H1 (cell line): Measurements from ENCODE around the gene LHX5. TPM values are rescaled to one million over a fixed set of nuclear protein-coding genes. Genes with fewer than 3 reads are reported as not detected.
A peak's percentile ranks its signal among the peaks of the same experiment; 100 is the strongest.

Source experiments
- CTCF ChIA-PET: fragments of 300-600 bp; sonication (Branson Sonifier 250); formaldehyde crosslinking; loops from one replicate; lab custom pipeline; 2021; ENCODE audit not compliant: partially characterized antibody; lab: Charles Lee
- POLR2A ChIA-PET: fragments of 300-600 bp; sonication (Branson Sonifier 250); formaldehyde crosslinking; loops from one replicate; lab custom pipeline; 2021; ENCODE audit warnings: inconsistent platforms; ENCODE audit not compliant: partially characterized antibody; lab: Charles Lee
- DNase-seq, 2 experiments: peaks; one replicate each; pipeline versions ENCODE4 v3.0.0 to v3.0.0-alpha.2; 2010 to 2022; ENCODE audit warnings: low spot score in 2 of 2, low read depth in 1 of 2, mixed read lengths in 1 of 2
- FAIRE-seq: peaks from 2 replicates; lab custom pipeline; 2011; peaks lifted over from hg19 to GRCh38; lab: Jason Lieb, UNC
- H2AFZ ChIP-seq: 2 replicates; pipeline ENCODE4 v1.8.1; 2012; ENCODE audit warnings: low read length, inconsistent platforms
- H2AK5ac ChIP-seq: 2 replicates; pipeline ENCODE4 v1.6.1; 2013; ENCODE audit warnings: low read depth, low read length
- H2BK120ac ChIP-seq: replicated peaks from 2 replicates; pipeline ENCODE3; 2013; ENCODE audit warnings: low read depth, low read length, inconsistent platforms
- H2BK12ac ChIP-seq: 2 replicates; pipeline ENCODE4 v1.6.1; 2013; ENCODE audit warnings: low read depth, low read length
- H2BK15ac ChIP-seq: 2 replicates; pipeline ENCODE4 v1.6.1; 2013; ENCODE audit warnings: low read length
- H2BK20ac ChIP-seq: 2 replicates; pipeline ENCODE4 v1.6.1; 2013; ENCODE audit warnings: low read length
- H2BK5ac ChIP-seq: 2 replicates; pipeline ENCODE4 v1.6.1; 2013; ENCODE audit warnings: low read depth, low read length
- H3K14ac ChIP-seq: 2 replicates; pipeline ENCODE4 v1.6.1; 2013; ENCODE audit warnings: inconsistent platforms; ENCODE audit not compliant: insufficient read length
- H3K18ac ChIP-seq: 2 replicates; pipeline ENCODE4 v1.6.1; 2013; ENCODE audit warnings: low read length; ENCODE audit errors: extremely low read depth
- H3K23ac ChIP-seq: 2 replicates; pipeline ENCODE4 v1.6.1; 2013; ENCODE audit warnings: inconsistent platforms; ENCODE audit not compliant: insufficient read length
- H3K23me2 ChIP-seq: 2 replicates; pipeline ENCODE4 v1.6.1; 2013; ENCODE audit warnings: low read depth, low read length
- H3K27ac ChIP-seq: 2 replicates; pipeline ENCODE4 v1.6.1; 2011; ENCODE audit warnings: low read depth, low read length, inconsistent platforms
- H3K27me3 ChIP-seq, 4 experiments: replicated peaks in 1 of 4; 1 replicate in 1 of 4; 2 replicates in 3 of 4; pipeline versions ENCODE4 v1.6.1 to v1.8.1; 2011 to 2013; ENCODE audit warnings: low read length in 3 of 4, mild to moderate bottlenecking in 3 of 4, inconsistent platforms in 2 of 4, mixed read lengths in 2 of 4, moderate library complexity in 1 of 4; ENCODE audit not compliant: control insufficient read depth in 3 of 4, insufficient read depth in 3 of 4; ENCODE audit errors: extremely low read depth in 1 of 4
- H3K36me3 ChIP-seq, 4 experiments: 2 replicates each; pipeline versions ENCODE4 v1.6.1 to v1.8.1; 2011 to 2013; ENCODE audit warnings: mild to moderate bottlenecking in 4 of 4, low read length in 3 of 4, moderate library complexity in 2 of 4, control low read depth in 1 of 4, inconsistent platforms in 1 of 4; ENCODE audit not compliant: insufficient read depth in 4 of 4, control insufficient read depth in 2 of 4
- H3K4ac ChIP-seq: replicated peaks from 2 replicates; pipeline ENCODE3; 2013; ENCODE audit warnings: low read length, low read depth, mixed read lengths, inconsistent platforms; ENCODE audit not compliant: insufficient read length
- H3K4me1 ChIP-seq, 4 experiments: replicated peaks in 1 of 4; 1 replicate in 1 of 4; 2 replicates in 3 of 4; pipeline versions ENCODE4 v1.6.1 to v1.8.1; 2011 to 2013; ENCODE audit warnings: low read length in 3 of 4, inconsistent platforms in 2 of 4, mixed read lengths in 1 of 4; ENCODE audit not compliant: insufficient read depth in 4 of 4, control insufficient read depth in 3 of 4
- H3K4me2 ChIP-seq, 2 experiments: 2 replicates each; pipeline versions ENCODE4 v1.6.1 to v1.8.1; 2011 to 2013; ENCODE audit warnings: low read depth in 2 of 2, low read length in 2 of 2, control low read depth in 1 of 2, inconsistent platforms in 1 of 2, mild to moderate bottlenecking in 1 of 2; ENCODE audit not compliant: insufficient read depth in 1 of 2
- H3K4me3 ChIP-seq, 4 experiments: fragments of 200-600, 300-600 bp in 1 of 4; sonication (generic), shearing (Covaris generic), sonication (Bioruptor Twin) in 1 of 4; 2 replicates each; pipeline versions ENCODE4 v1.5.1 to v1.8.1; 2011 to 2016; ENCODE audit warnings: low read length in 4 of 4, low read depth in 3 of 4, control low read depth in 2 of 4, inconsistent platforms in 2 of 4, mild to moderate bottlenecking in 2 of 4, mixed read lengths in 1 of 4, moderate library complexity in 1 of 4; ENCODE audit not compliant: insufficient read depth in 2 of 4; ENCODE audit errors: extremely low read depth in 1 of 4
- H3K56ac ChIP-seq: replicated peaks from 2 replicates; pipeline ENCODE3; 2013; ENCODE audit warnings: low read depth, mild to moderate bottlenecking, mixed read lengths, low read length, inconsistent platforms; ENCODE audit not compliant: insufficient read length
- H3K79me1 ChIP-seq: 2 replicates; pipeline ENCODE4 v1.6.1; 2013; ENCODE audit warnings: low read depth, low read length, control low read depth
- H3K79me2 ChIP-seq, 2 experiments: 2 replicates each; pipeline versions ENCODE4 v1.6.1 to v1.8.1; 2012 to 2013; ENCODE audit warnings: low read length in 2 of 2, mild to moderate bottlenecking in 2 of 2, inconsistent platforms in 1 of 2; ENCODE audit not compliant: insufficient read depth in 2 of 2, control insufficient read depth in 1 of 2
- H3K9ac ChIP-seq, 4 experiments: replicated peaks in 1 of 4; 1 replicate in 1 of 4; 2 replicates in 3 of 4; pipeline versions ENCODE4 v1.6.1 to v1.8.1; 2011 to 2013; ENCODE audit warnings: low read depth in 3 of 4, low read length in 3 of 4, control low read depth in 2 of 4, mild to moderate bottlenecking in 2 of 4, moderate library complexity in 2 of 4, inconsistent platforms in 1 of 4; ENCODE audit errors: extremely low read depth in 1 of 4
- H3K9me3 ChIP-seq, 2 experiments: 2 replicates each; pipeline versions ENCODE4 v1.6.1 to v1.8.1; 2012 to 2013; ENCODE audit warnings: mild to moderate bottlenecking in 2 of 2, moderate library complexity in 2 of 2, control low read depth in 1 of 2, inconsistent platforms in 1 of 2, low read depth in 1 of 2, low read length in 1 of 2, mixed read lengths in 1 of 2; ENCODE audit not compliant: insufficient read depth in 2 of 2
- H4K20me1 ChIP-seq, 2 experiments: replicated peaks in 1 of 2; 2 replicates each; pipeline versions ENCODE3 to v1.8.1; 2011 to 2013; ENCODE audit warnings: inconsistent platforms in 2 of 2, low read length in 2 of 2, mild to moderate bottlenecking in 1 of 2; ENCODE audit not compliant: insufficient read depth in 2 of 2, control insufficient read depth in 1 of 2
- H4K5ac ChIP-seq: 2 replicates; pipeline ENCODE4 v1.6.1; 2013; ENCODE audit warnings: low read length, low read depth, mixed read lengths, inconsistent platforms; ENCODE audit not compliant: insufficient read length
- H4K8ac ChIP-seq: 2 replicates; pipeline ENCODE4 v1.8.0; 2013; ENCODE audit warnings: mild to moderate bottlenecking, moderate library complexity, low read length, inconsistent platforms; ENCODE audit not compliant: insufficient read depth; ENCODE audit errors: extremely low read depth
- H4K91ac ChIP-seq: replicated peaks from 2 replicates; pipeline ENCODE3; 2013; ENCODE audit warnings: low read length, mixed read lengths, inconsistent platforms; ENCODE audit not compliant: insufficient read length
- CBX5 ChIP-seq: fragments of 300-800, 300-1000 bp; sonication (generic); IDR thresholded peaks from 2 replicates; pipeline ENCODE4 v1.7.1; 2016; ENCODE audit warnings: antibody characterized with exemption, low read length, low read depth
- JUN ChIP-seq: IDR thresholded peaks from 2 replicates; pipeline ENCODE4 v1.6.1; 2011; ENCODE audit warnings: low read depth, mild to moderate bottlenecking, improper control_type of control experiment, low read length
- KDM1A ChIP-seq: fragments of 200-600, 300-600 bp; sonication (generic); IDR thresholded peaks from 2 replicates; pipeline ENCODE4 v1.7.1; 2016; ENCODE audit warnings: mild to moderate bottlenecking, low read length, borderline replicate concordance
- KDM5A ChIP-seq: fragments of 200-600 bp; IDR thresholded peaks from 2 replicates; pipeline ENCODE4 v1.7.1; 2012; ENCODE audit warnings: mild to moderate bottlenecking, low read length, inconsistent platforms, mixed read lengths
- SIN3A ChIP-seq, 2 experiments: IDR thresholded peaks in 1 of 2; conservative IDR thresholded peaks in 1 of 2; 2 replicates each; pipeline ENCODE4 v1.6.1; 2011 to 2012; ENCODE audit warnings: low read length in 2 of 2, improper control_type of control experiment in 1 of 2, low read depth in 1 of 2, mild to moderate bottlenecking in 1 of 2
- SP2 ChIP-seq: IDR thresholded peaks from 2 replicates; pipeline ENCODE4 v1.6.1; 2012; ENCODE audit warnings: mild to moderate bottlenecking, low read length, inconsistent platforms
- SP4 ChIP-seq: IDR thresholded peaks from 2 replicates; pipeline ENCODE4 v1.6.1; 2012; ENCODE audit warnings: low read length, inconsistent platforms
- WGBS, 2 experiments: shearing (Covaris generic) in 1 of 2; methylation state at CpG; one replicate each; pipeline versions ENCODE4 v1.1.6 to v1.1.7; 2013 to 2015; ENCODE audit warnings: low lambda C conversion rate in 2 of 2, mixed read lengths in 2 of 2, inconsistent platforms in 1 of 2, low coverage in 1 of 2, missing lambda C conversion rate in 1 of 2; ENCODE audit not compliant: insufficient replicate concordance in 2 of 2, insufficient coverage in 1 of 2, insufficient read length in 1 of 2; ENCODE audit errors: extremely low coverage in 1 of 2, missing lambda C conversion rate in 1 of 2; 5-methylcytosine and 5-hydroxymethylcytosine counted together
- polyA plus RNA-seq, 7 experiments: library from polyadenylated mRNA; depleted of rRNA in 3 of 7; stranded (reverse) in 5 of 7; unstranded in 2 of 7; fragments of >200 nt in 5 of 7; fragments of 200-250 nt in 2 of 7; gene quantifications; 1 replicate in 5 of 7; 2 replicates in 1 of 7; 4 replicates in 1 of 7; pipeline versions ENCODE4 v1.2.1 to v1.2.3, GENCODE V29; 2011 to 2013; ENCODE audit warnings: missing spikeins in 2 of 7, mixed read lengths in 2 of 7
- total RNA-seq: library from RNA; stranded (reverse); fragmentation: NEBNext Ultra II Directional; extraction: Animal tissue kit (Norgen Biotek cat#: 25700); gene quantifications from 2 replicates; pipeline ENCODE4 v1.2.1, GENCODE V29; 2021

The LHX5 gene
- total and polyA plus RNA-seq, 2 of the 8 experiments (the other 6 are each of a cell fraction or from before 2014, with no cell fraction given) = 0.47 to 1.1 TPM

DNA sequence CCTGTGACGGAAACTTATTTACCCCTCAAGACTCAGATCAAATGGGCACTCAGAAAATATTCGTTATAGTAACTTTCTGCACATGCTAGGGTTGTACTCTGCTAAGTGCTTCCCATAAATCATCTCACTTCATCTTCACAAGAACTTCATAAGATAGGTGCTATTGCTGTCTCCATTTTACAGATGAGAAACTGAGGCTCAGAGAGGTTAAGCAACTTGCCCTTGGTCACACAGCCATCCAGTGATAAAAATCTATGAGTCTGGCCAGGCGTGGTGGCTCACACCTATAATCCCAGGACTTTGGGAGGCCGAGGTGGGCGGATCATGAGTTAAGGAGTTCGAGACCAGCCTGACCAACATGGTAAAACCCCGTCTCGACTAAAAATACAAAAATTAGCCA is 33.2 kb upstream of the LHX5 start:
- Histone ChIP-seq H3K27me3 (peaks cover 0 to 5% (median 0%) of the 10 kb centered on the region in 4 experiments; a peak in 1 of 7 replicates), H2AK5ac (no peak overlapping the region), H3K27ac (no peak overlapping the region), H4K91ac (no peak overlapping the region), H4K20me1 (no peaks in the 10 kb centered on the region), H3K36me3 (no peaks in the 10 kb centered on the region), H3K9ac (no peak overlapping the region), H2BK5ac (no peak overlapping the region), H2BK15ac (no peak overlapping the region), H3K23ac (no peak overlapping the region), H2BK12ac (no peak overlapping the region), H3K79me1 (no peaks in the 10 kb centered on the region), H2BK120ac (no peak overlapping the region), H3K79me2 (no peaks in the 10 kb centered on the region), H3K18ac (no peak overlapping the region), H4K5ac (no peak overlapping the region), H3K4me1 (peaks cover 8 to 19% (median 16%) of the 10 kb centered on the region in 4 experiments), H3K4me3 (no peak overlapping the region), H2BK20ac (no peak overlapping the region), H3K4me2 (no peak overlapping the region), H4K8ac (no peak overlapping the region), H2AFZ (no peak overlapping the region), H3K56ac (no peak overlapping the region), H3K14ac (no peak overlapping the region), H3K9me3 (no peaks in the 10 kb centered on the region; a peak in 1 of 4 replicates), H3K4ac (no peak overlapping the region), H3K23me2 (peaks cover 6% of the 10 kb centered on the region; the same call in 1 of the 2 replicates)
- DNase-seq = no peak
- CTCF ChIA-PET = no interaction called here
- no peak for TF ChIP-seq SP4
- TF ChIP-seq KDM1A = peak; percentile 78; the same call in 1 of the 2 replicates
- TF ChIP-seq SIN3A (conservative IDR thresholded peaks at IDR 0.05 in 1 of 2, IDR thresholded peaks at IDR 0.05 in 1 of 2; ENCODE audit: low read depth in 1 of 2, low read length in 2 of 2) = no peak
- no peak for TF ChIP-seq CBX5
- no peak for TF ChIP-seq SP2
- no peak for TF ChIP-seq KDM5A
- no peak for TF ChIP-seq JUN
- WGBS, 2 experiments = 90% methylated on average over 8 of the region's 8 CpGs; no CpG with 5 or more reads in 1 of the 2 experiments
- FAIRE-seq = no peak
- POLR2A ChIA-PET = no interaction called here
